Mesenchymal stem cell (in vitro differentiated cells and primary cell): ENCODE measurements around the gene TRHDE.

Experiments
- DNase-seq: peaks from one replicate; pipeline ENCODE4 v3.0.0-alpha.2; 2013
- H2AFZ ChIP-seq: one replicate; pipeline ENCODE4 v1.6.1; 2013; ENCODE audit warnings: low read depth, mild to moderate bottlenecking, control low read depth, inconsistent platforms, low read length, moderate library complexity
- H2AK5ac ChIP-seq: 2 replicates; pipeline ENCODE4 v1.6.1; 2013; ENCODE audit warnings: low read length, moderate library complexity, mild to moderate bottlenecking, inconsistent platforms; ENCODE audit not compliant: severe bottlenecking
- H2BK120ac ChIP-seq: one replicate; pipeline ENCODE4 v1.6.1; 2013; ENCODE audit warnings: low read depth, mild to moderate bottlenecking, inconsistent platforms, low read length, moderate library complexity
- H2BK12ac ChIP-seq, 2 experiments: one replicate each; pipeline ENCODE4 v1.6.1; 2013; ENCODE audit warnings: inconsistent platforms in 2 of 2, low read length in 2 of 2, mild to moderate bottlenecking in 2 of 2, moderate library complexity in 2 of 2, control low read depth in 1 of 2
- H2BK15ac ChIP-seq: one replicate; pipeline ENCODE4 v1.6.1; 2013; ENCODE audit warnings: mild to moderate bottlenecking, low read depth, inconsistent platforms; ENCODE audit not compliant: poor library complexity, severe bottlenecking
- H2BK5ac ChIP-seq: 2 replicates; pipeline ENCODE4 v1.6.1; 2013; ENCODE audit warnings: low read depth, mild to moderate bottlenecking, low read length, control low read depth, inconsistent platforms; ENCODE audit not compliant: poor library complexity, severe bottlenecking
- H3K14ac ChIP-seq, 2 experiments: one replicate each; pipeline ENCODE4 v1.6.1; 2013; ENCODE audit warnings: inconsistent platforms in 2 of 2, low read length in 2 of 2, control low read depth in 1 of 2, mild to moderate bottlenecking in 1 of 2, moderate library complexity in 1 of 2
- H3K18ac ChIP-seq, 2 experiments: one replicate each; pipeline ENCODE4 v1.6.1; 2013; ENCODE audit warnings: inconsistent platforms in 2 of 2, low read length in 2 of 2, control low read depth in 1 of 2, low read depth in 1 of 2, mild to moderate bottlenecking in 1 of 2
- H3K23ac ChIP-seq, 2 experiments: one replicate each; pipeline ENCODE4 v1.6.1; 2013; ENCODE audit warnings: inconsistent platforms in 2 of 2, low read length in 2 of 2, mild to moderate bottlenecking in 2 of 2, moderate library complexity in 2 of 2, control low read depth in 1 of 2
- H3K27ac ChIP-seq: 2 replicates; pipeline ENCODE4 v1.5.1; 2013; ENCODE audit warnings: mild to moderate bottlenecking, moderate library complexity, low read length, control low read depth, inconsistent platforms; ENCODE audit not compliant: poor library complexity, severe bottlenecking
- H3K27me3 ChIP-seq, 2 experiments: 2 replicates each; pipeline versions ENCODE4 v1.6.1 to v1.7.0; 2013; ENCODE audit warnings: low read length in 2 of 2, mild to moderate bottlenecking in 2 of 2, moderate library complexity in 2 of 2, control low read depth in 1 of 2, inconsistent platforms in 1 of 2; ENCODE audit not compliant: control insufficient read depth in 1 of 2, insufficient read depth in 1 of 2
- H3K36me3 ChIP-seq, 2 experiments: 2 replicates each; pipeline versions ENCODE4 v1.6.1 to v1.7.0; 2013; ENCODE audit warnings: low read length in 2 of 2, control low read depth in 1 of 2, inconsistent platforms in 1 of 2, low read depth in 1 of 2, mild to moderate bottlenecking in 1 of 2; ENCODE audit not compliant: insufficient read depth in 2 of 2, control insufficient read depth in 1 of 2
- H3K4ac ChIP-seq, 2 experiments: one replicate each; pipeline ENCODE4 v1.6.1; 2013; ENCODE audit warnings: inconsistent platforms in 2 of 2, low read length in 2 of 2, mild to moderate bottlenecking in 2 of 2, moderate library complexity in 2 of 2, control low read depth in 1 of 2, low read depth in 1 of 2
- H3K4me1 ChIP-seq: 2 replicates; pipeline ENCODE4 v1.6.1; 2013; ENCODE audit warnings: low read depth, low read length, control low read depth; ENCODE audit not compliant: control insufficient read depth, insufficient read depth
- H3K4me2 ChIP-seq: 2 replicates; pipeline ENCODE4 v1.6.1; 2013; ENCODE audit warnings: low read length, mild to moderate bottlenecking, inconsistent platforms; ENCODE audit not compliant: poor library complexity, severe bottlenecking
- H3K4me3 ChIP-seq, 2 experiments: 2 replicates each; pipeline versions ENCODE4 v1.5.1 to v1.7.0; 2013; ENCODE audit warnings: low read length in 2 of 2, mild to moderate bottlenecking in 2 of 2, control low read depth in 1 of 2, low read depth in 1 of 2; ENCODE audit not compliant: insufficient read depth in 1 of 2
- H3K79me1 ChIP-seq: replicated peaks from 2 replicates; pipeline ENCODE4 v1.6.1; 2013; ENCODE audit warnings: mild to moderate bottlenecking, control low read depth, low read length, inconsistent platforms; ENCODE audit not compliant: poor library complexity, severe bottlenecking
- H3K9ac ChIP-seq: 2 replicates; pipeline ENCODE4 v1.7.0; 2013; ENCODE audit warnings: mild to moderate bottlenecking, low read length, moderate library complexity
- H3K9me3 ChIP-seq: 2 replicates; pipeline ENCODE4 v1.7.0; 2013; ENCODE audit warnings: mild to moderate bottlenecking, low read length; ENCODE audit not compliant: control insufficient read depth
- H4K8ac ChIP-seq: one replicate; pipeline ENCODE4 v1.6.1; 2013; ENCODE audit warnings: inconsistent platforms, mild to moderate bottlenecking, low read length, moderate library complexity
- H4K91ac ChIP-seq: one replicate; pipeline ENCODE4 v1.6.1; 2013; ENCODE audit warnings: mild to moderate bottlenecking, low read length, inconsistent platforms
- WGBS: methylation state at CpG from one replicate; pipeline ENCODE4 v1.1.7; 2013; ENCODE audit warnings: mixed read lengths; 5-methylcytosine and 5-hydroxymethylcytosine counted together

The TRHDE gene

DNA sequence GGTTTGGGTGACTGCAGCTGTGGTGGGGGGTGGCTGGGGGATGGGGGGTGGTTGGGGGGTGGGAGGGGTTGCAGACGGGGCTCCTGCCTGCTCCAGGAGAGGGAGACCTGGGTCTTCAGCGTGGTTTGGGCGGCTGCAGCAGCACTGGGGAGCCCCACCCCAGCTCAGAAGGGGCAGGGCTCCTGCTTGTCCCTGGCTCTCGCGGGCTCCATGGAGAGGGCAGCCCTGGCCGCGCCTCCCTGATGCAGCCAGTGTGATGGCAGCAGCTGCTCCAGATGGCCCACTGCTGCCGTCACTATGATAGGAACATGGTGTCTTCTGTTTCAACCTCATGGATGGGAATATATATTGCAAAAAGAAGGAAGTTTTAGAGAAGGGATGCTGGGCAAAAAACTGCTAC lies 22.9 kb downstream of the TRHDE start:
- Histone ChIP-seq H3K79me1 (peaks cover 2% of the 10 kb centered on the region), H3K36me3 (no peaks in the 10 kb centered on the region), H3K4me1 (peaks cover 11% of the 10 kb centered on the region), H3K27me3 (no peaks in the 10 kb centered on the region), H3K23ac (no peak overlapping the region), H3K9ac (no peak overlapping the region), H3K14ac (peak overlapping the region in 1 of 2 experiments; percentile 50), H2BK5ac (no peak overlapping the region), H2BK120ac (no peak overlapping the region), H3K4me3 (no peak overlapping the region), H3K27ac (no peak overlapping the region), H2AFZ (no peak overlapping the region), H2BK15ac (no peak overlapping the region), H3K4ac (no peak overlapping the region), H3K18ac (peak overlapping the region in 1 of 2 experiments; percentile 46), H4K8ac (peak overlapping the region; percentile 66), H4K91ac (peak overlapping the region; percentile 64), H2BK12ac (no peak overlapping the region), H2AK5ac (no peak overlapping the region), H3K4me2 (no peak overlapping the region), H3K9me3 (no peaks in the 10 kb centered on the region)
- no peak for DNase-seq
- WGBS: 75% methylated on average over 7 of the region's 8 CpGs

DNA sequence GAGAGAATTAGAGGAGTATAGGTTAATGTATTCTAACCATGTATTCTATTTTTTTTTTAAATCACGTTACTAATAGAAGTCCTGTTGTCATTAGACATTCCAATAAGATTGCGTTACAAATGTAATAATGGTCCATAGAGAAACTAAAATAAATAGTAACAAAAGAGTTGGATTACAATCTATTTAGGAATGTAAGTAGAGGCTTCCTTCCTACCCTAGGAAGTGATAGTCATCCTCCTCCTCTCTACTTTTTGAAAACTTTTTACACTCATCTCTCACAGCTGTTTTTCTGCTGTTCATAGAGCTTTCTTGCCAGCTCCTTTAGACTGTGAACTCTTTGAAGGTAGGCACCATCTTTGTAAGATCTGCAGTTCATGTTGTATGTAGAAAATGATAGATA lies 23.6 kb downstream of the TRHDE start:
- no peak overlapping the region for H4K8ac ChIP-seq
- H2BK12ac ChIP-seq: no peak overlapping the region
- peak; percentile 32 for DNase-seq
- H3K4me1 ChIP-seq: peaks cover 11% of the 10 kb centered on the region
- H3K4me3 ChIP-seq: no peak overlapping the region
- H3K9ac ChIP-seq: no peak overlapping the region
- H2AFZ ChIP-seq: no peak overlapping the region
- peaks cover 2% of the 10 kb centered on the region for H3K79me1 ChIP-seq
- H2BK120ac ChIP-seq: no peak overlapping the region
- no peak overlapping the region for H2AK5ac ChIP-seq
- H3K23ac ChIP-seq: no peak overlapping the region
- H2BK15ac ChIP-seq: no peak overlapping the region
- WGBS: no CpG with 5 or more reads among the region's 2 CpGs
- no peak overlapping the region for H2BK5ac ChIP-seq
- H3K14ac ChIP-seq: no peak overlapping the region
- H3K27me3 ChIP-seq: no peaks in the 10 kb centered on the region
- H4K91ac ChIP-seq: no peak overlapping the region
- H3K4ac ChIP-seq: no peak overlapping the region
- H3K18ac ChIP-seq: no peak overlapping the region
- H3K27ac ChIP-seq: peak overlapping the region; percentile 83
- H3K9me3 ChIP-seq: no peaks in the 10 kb centered on the region
- no peaks in the 10 kb centered on the region for H3K36me3 ChIP-seq
- no peak overlapping the region for H3K4me2 ChIP-seq

DNA sequence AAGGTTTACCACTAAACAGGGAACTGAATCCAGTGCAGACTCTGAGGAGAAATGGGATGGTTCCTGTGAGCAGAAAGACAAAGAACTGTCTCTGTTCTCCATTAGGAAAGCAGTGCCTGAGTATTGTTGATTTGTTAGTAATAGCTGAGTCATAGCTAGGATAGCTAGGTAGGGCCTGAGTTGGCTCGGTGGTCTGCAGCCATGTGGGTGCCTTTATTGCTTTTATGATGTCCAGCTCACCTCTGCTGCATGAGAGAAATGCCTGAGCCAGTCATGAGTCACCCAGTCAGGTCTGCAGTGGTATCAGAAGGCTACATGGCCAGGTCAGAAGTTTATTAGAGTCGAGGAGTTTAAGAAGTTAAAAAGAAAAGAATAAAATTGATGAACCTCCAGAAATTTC lies 24.2 kb downstream of the TRHDE start:
- Histone ChIP-seq H3K27ac (peak overlapping the region; percentile 83), H3K9me3 (no peaks in the 10 kb centered on the region), H4K8ac (peak overlapping the region; percentile 30), H3K36me3 (no peaks in the 10 kb centered on the region), H3K4ac (no peak overlapping the region), H3K27me3 (no peaks in the 10 kb centered on the region), H2AK5ac (no peak overlapping the region), H3K79me1 (peaks cover 2% of the 10 kb centered on the region), H3K4me1 (peaks cover 11% of the 10 kb centered on the region), H3K18ac (no peak overlapping the region), H3K14ac (no peak overlapping the region), H4K91ac (no peak overlapping the region), H2BK12ac (peak overlapping the region in 1 of 2 experiments; percentile 55), H3K4me2 (no peak overlapping the region), H3K9ac (no peak overlapping the region), H2BK15ac (no peak overlapping the region), H3K23ac (no peak overlapping the region), H2BK5ac (peak overlapping the region; percentile 46), H2BK120ac (no peak overlapping the region), H2AFZ (no peak overlapping the region), H3K4me3 (no peak overlapping the region)
- WGBS: 11% methylated on average over 2 of the region's 2 CpGs
- DNase-seq: peak; percentile 45

DNA sequence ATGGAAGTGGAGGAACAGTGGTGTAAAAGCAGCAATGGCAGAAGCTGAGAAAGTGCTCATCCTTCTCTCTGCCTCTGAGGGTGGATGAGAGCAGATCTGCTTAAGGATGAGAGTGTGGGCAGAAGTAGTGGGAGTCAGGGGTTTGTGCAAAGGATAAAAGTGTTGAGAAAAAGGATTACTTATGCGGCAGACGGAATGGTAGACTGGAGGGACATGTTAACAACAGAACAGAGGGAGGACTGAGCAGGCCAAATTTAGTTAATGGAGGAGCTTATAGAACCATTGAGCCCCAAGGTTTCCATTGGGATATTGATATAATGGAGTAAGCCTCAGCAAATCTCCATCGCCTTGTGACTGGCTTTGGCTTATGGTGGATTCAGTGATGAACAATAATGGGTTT lies 25.5 kb downstream of the TRHDE start:
- H3K9me3 ChIP-seq: no peaks in the 10 kb centered on the region
- H3K9ac ChIP-seq: no peak overlapping the region
- no peaks in the 10 kb centered on the region for H3K27me3 ChIP-seq
- no peak overlapping the region for H2BK12ac ChIP-seq
- H3K4ac ChIP-seq: no peak overlapping the region
- H3K4me1 ChIP-seq: peaks cover 11% of the 10 kb centered on the region
- no peak overlapping the region for H3K4me3 ChIP-seq
- no peaks in the 10 kb centered on the region for H3K36me3 ChIP-seq
- no peak overlapping the region for H2BK120ac ChIP-seq
- no peak overlapping the region for H2AFZ ChIP-seq
- no peak overlapping the region for H2AK5ac ChIP-seq
- H3K23ac ChIP-seq: no peak overlapping the region
- DNase-seq: no peak
- H3K27ac ChIP-seq: no peak overlapping the region
- peaks cover 2% of the 10 kb centered on the region for H3K79me1 ChIP-seq
- no peak overlapping the region for H3K14ac ChIP-seq
- no peak overlapping the region for H2BK15ac ChIP-seq
- H4K8ac ChIP-seq: no peak overlapping the region
- 65% methylated on average over 3 of the region's 3 CpGs for WGBS
- H2BK5ac ChIP-seq: no peak overlapping the region
- no peak overlapping the region for H3K18ac ChIP-seq
- H4K91ac ChIP-seq: no peak overlapping the region
- no peak overlapping the region for H3K4me2 ChIP-seq
